ENCODE data around the gene KANTR. TPM values are rescaled to one million over a fixed set of nuclear protein-coding genes. Genes with fewer than 3 reads are reported as not detected.

The KANTR gene
- total RNA-seq, 1 experiment from 2014 or later, result 27.9 TPM

GRCh38 chrX:53084863-53085262 is 9.1 kb upstream of the KANTR start:
- H3K4me1 ChIP-seq (ENCODE audit: low read length), result peaks cover 23% of the 10 kb centered on the region
- no peak overlapping the region for H3K9ac ChIP-seq (ENCODE audit: low read length)
- H3K79me2 ChIP-seq (ENCODE audit: low read length), result peaks cover 22% of the 10 kb centered on the region
- H4K20me1 ChIP-seq (ENCODE audit: insufficient read depth, low read depth, low read length), result peaks cover 10% of the 10 kb centered on the region
- H3K4me2 ChIP-seq (ENCODE audit: low read depth, low read length, poor library complexity, severe bottlenecking), result no peak overlapping the region
- H3K9me3 ChIP-seq (ENCODE audit: low read length), result no peaks in the 10 kb centered on the region
- no peak overlapping the region for H3K4me3 ChIP-seq (ENCODE audit: low read length)
- H3K9me2 ChIP-seq (replicated peaks; ENCODE audit: insufficient read depth, low read length), result no peaks in the 10 kb centered on the region
- no peak overlapping the region for H2AFZ ChIP-seq (ENCODE audit: low read length)
- no peak overlapping the region for H3K27ac ChIP-seq (ENCODE audit: low read length)
- H3K36me3 ChIP-seq (ENCODE audit: insufficient read depth, low read length), result peaks cover 8% of the 10 kb centered on the region; the same call in 1 of the 2 replicates
- no peak for DNase-seq
- no peaks in the 10 kb centered on the region for H3K27me3 ChIP-seq (ENCODE audit: low read length)

GRCh38 chrX:53085661-53086229 is 8.2 kb upstream of the KANTR start:
- H3K4me3 ChIP-seq (ENCODE audit: low read length), result no peak overlapping the region
- H3K36me3 ChIP-seq (ENCODE audit: insufficient read depth, low read length), result peaks cover 8% of the 10 kb centered on the region; the same call in 1 of the 2 replicates
- no peak overlapping the region for H3K27ac ChIP-seq (ENCODE audit: low read length)
- no peaks in the 10 kb centered on the region for H3K9me3 ChIP-seq (ENCODE audit: low read length)
- no peak for DNase-seq
- H3K9me2 ChIP-seq (replicated peaks; ENCODE audit: insufficient read depth, low read length), result no peaks in the 10 kb centered on the region
- H2AFZ ChIP-seq (ENCODE audit: low read length), result no peak overlapping the region
- H4K20me1 ChIP-seq (ENCODE audit: insufficient read depth, low read depth, low read length), result peaks cover 10% of the 10 kb centered on the region
- H3K79me2 ChIP-seq (ENCODE audit: low read length), result peaks cover 22% of the 10 kb centered on the region
- peaks cover 23% of the 10 kb centered on the region for H3K4me1 ChIP-seq (ENCODE audit: low read length)
- H3K27me3 ChIP-seq (ENCODE audit: low read length), result no peaks in the 10 kb centered on the region
- H3K4me2 ChIP-seq (ENCODE audit: low read depth, low read length, poor library complexity, severe bottlenecking), result no peak overlapping the region
- H3K9ac ChIP-seq (ENCODE audit: low read length), result no peak overlapping the region

- H3K9ac ChIP-seq (ENCODE audit: low read length), result no peak overlapping the region
- H3K9me3 ChIP-seq (ENCODE audit: low read length), result no peaks in the 10 kb centered on the region
- no peak for DNase-seq
- H3K79me2 ChIP-seq (ENCODE audit: low read length), result peaks cover 22% of the 10 kb centered on the region
- H3K4me1 ChIP-seq (ENCODE audit: low read length), result peaks cover 19% of the 10 kb centered on the region
- H3K4me2 ChIP-seq (ENCODE audit: low read depth, low read length, poor library complexity, severe bottlenecking), result no peak overlapping the region
- no peak overlapping the region for H3K27ac ChIP-seq (ENCODE audit: low read length)
- peaks cover 10% of the 10 kb centered on the region for H4K20me1 ChIP-seq (ENCODE audit: insufficient read depth, low read depth, low read length)
- no peak overlapping the region for H2AFZ ChIP-seq (ENCODE audit: low read length)
- H3K9me2 ChIP-seq (replicated peaks; ENCODE audit: insufficient read depth, low read length), result no peaks in the 10 kb centered on the region
- no peak overlapping the region for H3K4me3 ChIP-seq (ENCODE audit: low read length)
- no peaks in the 10 kb centered on the region for H3K27me3 ChIP-seq (ENCODE audit: low read length)
- peaks cover 8% of the 10 kb centered on the region; the same call in 1 of the 2 replicates for H3K36me3 ChIP-seq (ENCODE audit: insufficient read depth, low read length)
These were observed 7.5 kb upstream of the KANTR start for GRCh38 chrX:53086464-53086863.

GRCh38 chrX:53087388-53087831 is 6.5 kb upstream of the KANTR start:
- Histone ChIP-seq H4K20me1 (ENCODE audit: insufficient read depth, low read depth, low read length) (peaks cover 10% of the 10 kb centered on the region), H3K4me2 (ENCODE audit: low read depth, low read length, poor library complexity, severe bottlenecking) (no peak overlapping the region)

GRCh38 chrX:53088136-53088974 is 5.6 kb upstream of the KANTR start:
- H3K4me2 ChIP-seq (ENCODE audit: low read depth, low read length, poor library complexity, severe bottlenecking), result peak overlapping the region; percentile 77

More at GRCh38 chrX:53087388-53087831, 6.5 kb upstream of the KANTR start:
- H3K36me3 ChIP-seq (ENCODE audit: insufficient read depth, low read length), result peaks cover 8% of the 10 kb centered on the region; the same call in 1 of the 2 replicates
- H3K9me2 ChIP-seq (replicated peaks; ENCODE audit: insufficient read depth, low read length), result no peaks in the 10 kb centered on the region
- H3K79me2 ChIP-seq (ENCODE audit: low read length), result peaks cover 21% of the 10 kb centered on the region
- no peaks in the 10 kb centered on the region for H3K27me3 ChIP-seq (ENCODE audit: low read length)
- no peak overlapping the region for H3K27ac ChIP-seq (ENCODE audit: low read length)
- H3K4me1 ChIP-seq (ENCODE audit: low read length), result peaks cover 19% of the 10 kb centered on the region
- no peak for DNase-seq
- no peak overlapping the region for H3K9ac ChIP-seq (ENCODE audit: low read length)
- H2AFZ ChIP-seq (ENCODE audit: low read length), result no peak overlapping the region
- no peak overlapping the region for H3K4me3 ChIP-seq (ENCODE audit: low read length)
- H3K9me3 ChIP-seq (ENCODE audit: low read length), result no peaks in the 10 kb centered on the region

GRCh38 chrX:53089224-53089842 is 4.6 kb upstream of the KANTR start:
- Histone ChIP-seq H3K4me2 (ENCODE audit: low read depth, low read length, poor library complexity, severe bottlenecking) (peak overlapping the region; percentile 77), H3K9me2 (replicated peaks; ENCODE audit: insufficient read depth, low read length) (no peaks in the 10 kb centered on the region), H3K27ac (ENCODE audit: low read length) (no peak overlapping the region), H3K9ac (ENCODE audit: low read length) (no peak overlapping the region), H3K4me1 (ENCODE audit: low read length) (peaks cover 14% of the 10 kb centered on the region), H3K4me3 (ENCODE audit: low read length) (peak overlapping the region; percentile 58), H4K20me1 (ENCODE audit: insufficient read depth, low read depth, low read length) (no peaks in the 10 kb centered on the region), H2AFZ (ENCODE audit: low read length) (peak overlapping the region; percentile 57; the same call in 1 of the 2 replicates), H3K36me3 (ENCODE audit: insufficient read depth, low read length) (peaks cover 8% of the 10 kb centered on the region; the same call in 1 of the 2 replicates), H3K27me3 (ENCODE audit: low read length) (no peaks in the 10 kb centered on the region), H3K79me2 (ENCODE audit: low read length) (peaks cover 2% of the 10 kb centered on the region; the same call in 1 of the 2 replicates), H3K9me3 (ENCODE audit: low read length) (no peaks in the 10 kb centered on the region)
- peak; percentile 79 for DNase-seq

More at GRCh38 chrX:53088136-53088974, 5.6 kb upstream of the KANTR start:
- Histone ChIP-seq H3K9me2 (replicated peaks; ENCODE audit: insufficient read depth, low read length) (no peaks in the 10 kb centered on the region), H3K27ac (ENCODE audit: low read length) (no peak overlapping the region), H3K4me3 (ENCODE audit: low read length) (peak overlapping the region; percentile 58), H3K4me1 (ENCODE audit: low read length) (peaks cover 19% of the 10 kb centered on the region), H3K36me3 (ENCODE audit: insufficient read depth, low read length) (peaks cover 8% of the 10 kb centered on the region; the same call in 1 of the 2 replicates), H3K9ac (ENCODE audit: low read length) (no peak overlapping the region), H3K27me3 (ENCODE audit: low read length) (no peaks in the 10 kb centered on the region), H3K9me3 (ENCODE audit: low read length) (no peaks in the 10 kb centered on the region), H4K20me1 (ENCODE audit: insufficient read depth, low read depth, low read length) (peaks cover 7% of the 10 kb centered on the region), H2AFZ (ENCODE audit: low read length) (peak overlapping the region; percentile 57; the same call in 1 of the 2 replicates), H3K79me2 (ENCODE audit: low read length) (peaks cover 11% of the 10 kb centered on the region)
- peak; percentile 89 for DNase-seq

- H3K9me2 ChIP-seq (replicated peaks; ENCODE audit: insufficient read depth, low read length), result no peaks in the 10 kb centered on the region
- peaks cover 6% of the 10 kb centered on the region for H3K79me2 ChIP-seq (ENCODE audit: low read length)
- no peak overlapping the region for H3K9ac ChIP-seq (ENCODE audit: low read length)
- H3K27ac ChIP-seq (ENCODE audit: low read length), result no peak overlapping the region
- no peak for DNase-seq
- no peaks in the 10 kb centered on the region for H3K27me3 ChIP-seq (ENCODE audit: low read length)
- no peaks in the 10 kb centered on the region for H3K9me3 ChIP-seq (ENCODE audit: low read length)
- H2AFZ ChIP-seq (ENCODE audit: low read length), result no peak overlapping the region
- H3K4me2 ChIP-seq (ENCODE audit: low read depth, low read length, poor library complexity, severe bottlenecking), result no peak overlapping the region
- no peak overlapping the region for H3K4me3 ChIP-seq (ENCODE audit: low read length)
- no peaks in the 10 kb centered on the region for H4K20me1 ChIP-seq (ENCODE audit: insufficient read depth, low read depth, low read length)
- H3K36me3 ChIP-seq (ENCODE audit: insufficient read depth, low read length), result peaks cover 8% of the 10 kb centered on the region; the same call in 1 of the 2 replicates
- peaks cover 15% of the 10 kb centered on the region for H3K4me1 ChIP-seq (ENCODE audit: low read length)
These were observed 4.0 kb upstream of the KANTR start for GRCh38 chrX:53089925-53090324.

GRCh38 chrX:53091354-53091753 is 2.6 kb upstream of the KANTR start:
- no peaks in the 10 kb centered on the region for H3K9me2 ChIP-seq (replicated peaks; ENCODE audit: insufficient read depth, low read length)
- no peaks in the 10 kb centered on the region for H3K36me3 ChIP-seq (ENCODE audit: insufficient read depth, low read length)
- no peak overlapping the region for H3K9ac ChIP-seq (ENCODE audit: low read length)
- H3K9me3 ChIP-seq (ENCODE audit: low read length), result no peaks in the 10 kb centered on the region
- no peaks in the 10 kb centered on the region for H4K20me1 ChIP-seq (ENCODE audit: insufficient read depth, low read depth, low read length)
- no peak for DNase-seq
- no peak overlapping the region for H3K4me2 ChIP-seq (ENCODE audit: low read depth, low read length, poor library complexity, severe bottlenecking)
- no peak overlapping the region for H2AFZ ChIP-seq (ENCODE audit: low read length)
- H3K79me2 ChIP-seq (ENCODE audit: low read length), result peaks cover 19% of the 10 kb centered on the region
- no peaks in the 10 kb centered on the region for H3K27me3 ChIP-seq (ENCODE audit: low read length)
- no peak overlapping the region for H3K4me3 ChIP-seq (ENCODE audit: low read length)
- no peak overlapping the region for H3K27ac ChIP-seq (ENCODE audit: low read length)
- H3K4me1 ChIP-seq (ENCODE audit: low read length), result peaks cover 19% of the 10 kb centered on the region
